ENCODE measurements around the gene EPHB2.

EPHB2 gene

GRCh38 chr1:22857661-22858060 is 147.0 kb downstream of the EPHB2 start:
- no peak for DNase-seq (ENCODE audit: low read depth)

GRCh38 chr1:22860414-22860800 is 149.8 kb downstream of the EPHB2 start:
- DNase-seq (ENCODE audit: low read depth): no peak

GRCh38 chr1:22860883-22861385 is 150.3 kb downstream of the EPHB2 start:
- DNase-seq (ENCODE audit: low read depth): no peak

GRCh38 chr1:22861764-22862440 is 151.3 kb downstream of the EPHB2 start:
- peak; percentile 58 for DNase-seq (ENCODE audit: low read depth)

- DNase-seq (ENCODE audit: low read depth): no peak
Observed at GRCh38 chr1:22862752-22863151, 152.1 kb downstream of the EPHB2 start.

GRCh38 chr1:22863766-22864165 is 153.1 kb downstream of the EPHB2 start:
- DNase-seq (ENCODE audit: low read depth): no peak

DNA sequence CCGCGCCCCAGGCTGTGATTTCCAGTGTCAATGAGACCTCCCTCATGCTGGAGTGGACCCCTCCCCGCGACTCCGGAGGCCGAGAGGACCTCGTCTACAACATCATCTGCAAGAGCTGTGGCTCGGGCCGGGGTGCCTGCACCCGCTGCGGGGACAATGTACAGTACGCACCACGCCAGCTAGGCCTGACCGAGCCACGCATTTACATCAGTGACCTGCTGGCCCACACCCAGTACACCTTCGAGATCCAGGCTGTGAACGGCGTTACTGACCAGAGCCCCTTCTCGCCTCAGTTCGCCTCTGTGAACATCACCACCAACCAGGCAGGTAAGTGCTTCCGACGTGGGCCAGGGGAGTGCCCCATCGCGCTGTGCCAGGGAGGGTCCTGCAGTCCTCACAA is 154.2 kb downstream of the EPHB2 start:
- DNase-seq (ENCODE audit: low read depth): no peak

GRCh38 chr1:22865736-22866135 is 155.1 kb downstream of the EPHB2 start:
- DNase-seq (ENCODE audit: low read depth): no peak

DNA sequence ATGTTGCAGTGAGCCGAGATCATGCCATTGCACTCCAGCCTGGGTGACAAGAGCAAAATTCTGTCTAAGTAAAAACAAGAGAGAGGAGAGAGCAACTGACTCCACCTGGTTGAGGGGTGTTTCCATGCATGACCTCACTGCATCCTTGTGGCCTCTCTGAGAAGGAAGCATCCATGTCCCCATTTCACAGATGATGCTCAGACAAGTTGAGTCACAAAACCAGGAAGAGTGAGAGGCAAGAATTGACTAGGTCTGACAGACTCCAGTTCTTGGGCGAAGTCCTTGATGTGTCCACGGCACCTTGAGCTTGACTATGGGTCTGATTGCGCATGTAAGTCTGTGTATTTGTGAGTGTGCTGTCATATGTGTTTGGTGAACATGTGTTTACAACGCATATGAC is 156.2 kb downstream of the EPHB2 start:
- DNase-seq (ENCODE audit: low read depth): no peak

DNA sequence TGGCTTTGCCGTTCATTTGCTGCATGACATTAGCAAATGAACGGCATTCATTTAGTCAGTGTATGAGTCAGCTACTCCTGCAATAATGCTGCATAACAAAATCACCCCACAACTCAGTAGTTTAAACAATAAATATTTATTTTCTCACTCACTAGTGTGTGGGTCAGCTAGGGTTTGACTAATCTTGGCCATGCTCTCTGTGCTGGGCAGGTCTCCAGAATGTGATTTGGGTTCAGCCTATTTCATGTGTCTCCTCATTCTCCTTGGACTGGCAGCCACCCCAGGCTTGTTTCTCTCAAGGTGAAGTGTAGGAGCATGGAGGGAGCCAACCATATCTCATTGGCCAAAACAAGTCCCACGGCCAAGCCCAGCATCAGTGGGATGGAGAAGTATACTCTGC is 157.7 kb downstream of the EPHB2 start:
- DNase-seq (ENCODE audit: low read depth): no peak

GRCh38 chr1:22869325-22869724 is 158.7 kb downstream of the EPHB2 start:
- no peak for DNase-seq (ENCODE audit: low read depth)

- DNase-seq (ENCODE audit: low read depth): no peak
Observed at GRCh38 chr1:22870201-22870871, 159.7 kb downstream of the EPHB2 start.

GRCh38 chr1:22872981-22873664 is 162.5 kb downstream of the EPHB2 start:
- DNase-seq (ENCODE audit: low read depth): no peak

- no peak for DNase-seq (ENCODE audit: low read depth)
Observed at GRCh38 chr1:22874785-22875184, 164.1 kb downstream of the EPHB2 start.

DNA sequence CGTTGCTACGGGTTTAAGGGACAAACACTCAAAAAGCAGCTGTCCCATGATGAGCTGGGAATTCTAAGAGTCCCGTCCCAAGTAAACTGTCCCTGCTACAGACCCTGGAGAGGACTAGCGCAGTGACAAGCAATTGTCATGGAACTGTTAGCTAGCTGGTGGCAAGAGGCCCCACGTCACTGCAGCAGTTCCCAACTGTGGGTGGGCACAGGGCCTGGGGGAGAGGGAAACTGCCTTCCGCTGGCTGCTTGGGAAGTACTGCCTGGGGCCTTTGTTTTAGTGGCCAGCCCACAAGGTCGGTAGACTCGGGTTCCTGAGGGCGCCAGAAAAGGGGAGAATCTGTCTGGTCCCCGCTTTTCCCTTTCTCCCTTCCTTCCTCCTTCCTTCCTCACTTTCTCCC is 164.6 kb downstream of the EPHB2 start:
- no peak for DNase-seq (ENCODE audit: low read depth)

GRCh38 chr1:22875841-22876240 is 165.2 kb downstream of the EPHB2 start:
- no peak for DNase-seq (ENCODE audit: low read depth)

DNA sequence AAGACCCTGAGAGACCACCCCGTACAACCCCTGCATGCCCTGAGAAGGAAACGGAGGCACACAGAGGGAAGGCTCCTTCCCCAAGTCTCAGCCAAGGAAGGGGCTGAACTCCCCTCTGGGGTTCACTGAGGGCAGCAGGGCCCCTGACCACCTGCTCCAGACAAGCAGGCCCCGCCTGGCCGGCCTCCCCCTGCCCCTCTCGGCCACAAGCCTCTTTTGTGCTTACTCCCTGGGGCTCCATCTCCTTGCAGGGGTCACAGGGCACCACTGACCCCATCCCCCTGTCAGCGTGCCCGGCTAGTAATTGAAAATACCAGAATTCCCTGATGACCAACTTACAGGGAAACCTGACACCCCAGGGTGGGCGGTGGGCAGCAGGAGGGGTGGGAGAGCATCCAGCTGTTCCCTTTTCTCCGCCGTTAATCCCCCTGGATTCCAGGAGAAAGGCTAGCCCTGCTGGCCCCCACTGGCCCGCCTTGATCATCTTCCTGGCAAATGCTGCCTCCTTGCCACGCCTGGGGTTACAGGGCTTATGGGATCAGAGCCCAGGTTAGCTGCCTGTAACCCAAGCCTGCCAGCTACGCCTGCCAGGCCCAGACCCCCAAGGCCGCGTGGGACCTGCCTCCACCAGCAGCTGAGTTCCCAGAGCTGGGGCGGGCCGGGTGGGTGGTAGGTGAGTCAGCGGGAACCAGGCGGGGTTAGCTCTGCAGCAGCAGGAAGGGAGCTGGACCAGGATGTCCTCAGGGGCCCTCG is 165.9 kb downstream of the EPHB2 start:
- DNase-seq (ENCODE audit: low read depth): no peak

GRCh38 chr1:22877112-22877915 is 166.7 kb downstream of the EPHB2 start:
- DNase-seq (ENCODE audit: low read depth): no peak

- DNase-seq (ENCODE audit: low read depth): no peak
Observed at GRCh38 chr1:22877980-22878379, 167.3 kb downstream of the EPHB2 start.

DNA sequence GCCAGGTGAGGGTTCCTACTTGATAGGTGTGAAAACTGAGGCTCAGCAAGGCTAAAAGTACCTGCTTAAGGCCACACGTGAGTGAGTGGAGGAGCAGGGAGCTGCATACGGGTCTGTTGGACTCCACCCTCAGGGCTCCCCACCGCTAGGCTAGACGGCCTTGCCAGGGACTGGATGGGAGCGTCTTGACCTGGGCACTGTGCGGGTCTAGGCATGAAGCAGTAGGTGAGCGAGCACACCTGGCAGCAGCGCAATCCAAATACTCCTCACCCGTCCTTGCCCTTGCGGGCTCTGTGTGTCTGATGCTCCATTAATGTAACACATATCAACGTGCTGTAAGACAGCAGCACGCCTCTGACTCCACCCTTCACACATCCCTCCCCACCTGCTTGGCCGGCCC is 168.0 kb downstream of the EPHB2 start:
- no peak for DNase-seq (ENCODE audit: low read depth)

- no peak for DNase-seq (ENCODE audit: low read depth)
Observed at GRCh38 chr1:22879445-22879844, 168.8 kb downstream of the EPHB2 start.

DNA sequence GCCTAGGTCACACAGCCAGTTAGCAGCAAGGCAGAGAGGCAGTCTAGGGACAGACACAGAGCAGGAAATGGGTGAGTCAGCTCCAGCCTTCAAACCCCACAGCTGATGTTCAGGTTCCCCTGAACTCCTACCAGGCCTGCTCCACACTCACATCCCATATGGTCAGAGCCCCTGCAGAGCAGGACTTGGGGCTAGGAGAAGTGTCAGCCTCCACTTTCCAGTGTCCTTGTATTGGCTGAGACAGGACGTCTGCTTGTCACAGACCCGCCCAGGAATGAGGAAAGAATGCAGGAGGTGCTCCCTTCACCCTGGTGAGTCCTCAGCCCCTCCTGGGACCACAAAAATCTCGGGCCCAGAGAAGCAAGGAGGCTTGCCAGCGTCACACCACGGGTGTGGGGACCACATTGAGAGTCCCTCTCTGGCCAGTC is 169.5 kb downstream of the EPHB2 start:
- no peak for DNase-seq (ENCODE audit: low read depth)

All from non-pigmented ciliary epithelial cell (primary cell).